Spleen (tissue), 11 donors: ENCODE data around the gene RPL27. TPM values are rescaled to one million over a fixed set of nuclear protein-coding genes. Genes with fewer than 3 reads are reported as not detected.
"Not testable (repeated sequence)": the region's sequence is repeated elsewhere in the genome, so short reads cannot be mapped to it uniquely, and the experiment has no call there.

Experiments
- DNase-seq: peaks from one replicate; pipeline ENCODE4 v3.0.0-alpha.2; 2020
- H3K27ac ChIP-seq, 8 donors: fragments of 200-600 bp; sonication (generic) in 7 of 8; 1 replicate in 4 of 8; 2 replicates in 4 of 8; pipeline versions ENCODE4 v1.5.0 to v1.8.0; 2016 to 2021; ENCODE audit warnings: inconsistent platforms in 4 of 8, mild to moderate bottlenecking in 4 of 8, moderate library complexity in 1 of 8
- H3K27me3 ChIP-seq, 7 donors: fragments of 200-600 bp; sonication (generic) in 6 of 7; replicated peaks in 1 of 7; 1 replicate in 4 of 7; 2 replicates in 3 of 7; pipeline versions ENCODE4 v1.5.0 to v1.8.0; 2016 to 2021; ENCODE audit warnings: inconsistent platforms in 3 of 7, mild to moderate bottlenecking in 1 of 7
- H3K36me3 ChIP-seq, 6 donors: fragments of 200-600 bp; sonication (generic) in 5 of 6; 1 replicate in 4 of 6; 2 replicates in 2 of 6; pipeline versions ENCODE4 v1.5.0 to v1.8.0; 2016 to 2021; ENCODE audit warnings: inconsistent platforms in 2 of 6
- H3K4me1 ChIP-seq, 6 donors: fragments of 200-600 bp; sonication (generic) in 5 of 6; 1 replicate in 3 of 6; 2 replicates in 3 of 6; pipeline versions ENCODE4 v1.5.0 to v1.8.0; 2016 to 2021; ENCODE audit warnings: inconsistent platforms in 3 of 6
- H3K4me3 ChIP-seq, 8 donors: fragments of 200-600 bp; sonication (generic) in 7 of 8; 1 replicate in 4 of 8; 2 replicates in 4 of 8; pipeline versions ENCODE4 v1.5.0 to v1.8.0; 2016 to 2021; ENCODE audit warnings: inconsistent platforms in 4 of 8, mild to moderate bottlenecking in 4 of 8, moderate library complexity in 2 of 8
- H3K9me3 ChIP-seq, 8 donors: fragments of 200-600 bp; sonication (generic) in 7 of 8; 1 replicate in 4 of 8; 2 replicates in 4 of 8; pipeline versions ENCODE4 v1.5.0 to v1.8.0; 2016 to 2021; ENCODE audit warnings: inconsistent platforms in 4 of 8
- POLR2A ChIP-seq, 3 donors: fragments of 450-650 bp; IDR thresholded peaks; one replicate each; pipeline ENCODE4 v1.5.1; 2017; ENCODE audit warnings: antibody characterized with exemption in 3 of 3, mild to moderate bottlenecking in 1 of 3
- POLR2AphosphoS5 ChIP-seq, 3 donors: sonication (generic); formaldehyde crosslinking; IDR thresholded peaks; one replicate each; pipeline ENCODE4 v1.5.1; 2017; ENCODE audit warnings: antibody characterized with exemption in 3 of 3
- WGBS, 5 donors: extraction: QIAGEN DNeasy Blood & Tissue Kit in 3 of 5; methylation state at CpG; one replicate each; pipeline versions ENCODE4 v1.1.5 to v1.1.7; 2013 to 2018; 5-methylcytosine and 5-hydroxymethylcytosine counted together
- intact Hi-C: fragments of 100-400 bp; cut with DNase I; formaldehyde crosslinking; loops from one replicate; pipeline ENCODE4 v1.15.0; 2023; ENCODE audit warnings: low total_unique reads
- polyA plus RNA-seq, 3 donors: library from polyadenylated mRNA; stranded (reverse); fragments of 200-250 nt; gene quantifications; one replicate each; pipeline ENCODE4 v1.2.1, GENCODE V29; 2013
- total RNA-seq, 7 donors: library from RNA; depleted of rRNA in 3 of 7; stranded (reverse); fragments of >200 nt in 3 of 7; fragmentation: NEBNext Ultra II Directional in 4 of 7; extraction: Animal tissue kit (Norgen Biotek cat#: 25700) in 4 of 7; gene quantifications; one replicate each; pipeline versions ENCODE4 v1.1.0 to v1.2.1, GENCODE V29; 2016 to 2021
- TF ChIP-seq, protein P1 (sequence below), 11 experiments: fragments of 200-600 bp in 7 of 11; fragments of 450-650 bp in 4 of 11; sonication (generic) in 4 of 11; IDR thresholded peaks in 8 of 11; conservative IDR thresholded peaks in 3 of 11; 1 replicate in 7 of 11; 2 replicates in 4 of 11; pipeline versions ENCODE4 v1.4.0 to v1.8.0; 2016 to 2021; ENCODE audit warnings: antibody characterized with exemption in 11 of 11, inconsistent platforms in 4 of 11, mild to moderate bottlenecking in 1 of 11
- donor health status: healthy with polysubstance abuse.
- donor health status: DM: no; HTN: no; CAD: no; lungs with moderate emphysema.
- donor health status: DM: no; HTN: no; CAD: no.
- donor health status: Bipolar disorder and iron deficiency.
- donor health status: healthy.
- donor health status: DM: no; HTN: no; CAD: no.
- donor health status: DM: yes; HTN: yes; CAD: no.

RPL27 gene
- total and polyA plus RNA-seq, 10 donors: 702 to 6,357 (median 1,017) TPM

DNA sequence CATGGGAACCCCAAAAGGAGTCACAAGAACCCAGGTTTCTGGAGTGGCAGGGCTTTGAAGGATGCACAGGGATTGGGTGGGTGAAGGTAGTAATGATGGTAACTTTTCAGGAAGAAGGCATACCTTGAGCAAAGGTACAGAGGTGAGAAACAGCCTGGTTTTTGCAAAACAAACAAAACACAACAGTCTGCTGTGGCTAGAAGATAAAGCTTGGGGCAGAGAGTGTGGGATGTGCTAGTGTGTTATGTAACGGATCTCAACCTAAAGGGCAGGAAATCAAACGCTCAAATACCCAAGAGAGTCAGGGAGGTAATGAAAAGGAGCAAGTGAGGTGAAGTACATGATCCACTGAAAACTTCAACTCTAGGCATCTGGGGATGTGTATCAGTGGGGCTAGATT lies 23.0 kb upstream of the RPL27 start:
- Histone ChIP-seq H3K27me3 (no peaks in the 10 kb centered on the region), H3K9me3 (no peaks in the 10 kb centered on the region), H3K36me3 (no peaks in the 10 kb centered on the region), H3K27ac (no peak overlapping the region), H3K4me1 (peaks cover 5 to 13% (median 9%) of the 10 kb centered on the region in 6 donors), H3K4me3 (no peak overlapping the region)
- intact Hi-C loops: no loop called here
- TF ChIP-seq POLR2AphosphoS5 (IDR thresholded peaks at IDR 0.05): no peak
- no peak for TF ChIP-seq POLR2A (IDR thresholded peaks at IDR 0.05)
- TF ChIP-seq, protein P1, sequence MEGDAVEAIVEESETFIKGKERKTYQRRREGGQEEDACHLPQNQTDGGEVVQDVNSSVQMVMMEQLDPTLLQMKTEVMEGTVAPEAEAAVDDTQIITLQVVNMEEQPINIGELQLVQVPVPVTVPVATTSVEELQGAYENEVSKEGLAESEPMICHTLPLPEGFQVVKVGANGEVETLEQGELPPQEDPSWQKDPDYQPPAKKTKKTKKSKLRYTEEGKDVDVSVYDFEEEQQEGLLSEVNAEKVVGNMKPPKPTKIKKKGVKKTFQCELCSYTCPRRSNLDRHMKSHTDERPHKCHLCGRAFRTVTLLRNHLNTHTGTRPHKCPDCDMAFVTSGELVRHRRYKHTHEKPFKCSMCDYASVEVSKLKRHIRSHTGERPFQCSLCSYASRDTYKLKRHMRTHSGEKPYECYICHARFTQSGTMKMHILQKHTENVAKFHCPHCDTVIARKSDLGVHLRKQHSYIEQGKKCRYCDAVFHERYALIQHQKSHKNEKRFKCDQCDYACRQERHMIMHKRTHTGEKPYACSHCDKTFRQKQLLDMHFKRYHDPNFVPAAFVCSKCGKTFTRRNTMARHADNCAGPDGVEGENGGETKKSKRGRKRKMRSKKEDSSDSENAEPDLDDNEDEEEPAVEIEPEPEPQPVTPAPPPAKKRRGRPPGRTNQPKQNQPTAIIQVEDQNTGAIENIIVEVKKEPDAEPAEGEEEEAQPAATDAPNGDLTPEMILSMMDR (IDR thresholded peaks at IDR 0.05 in 8 of 11, conservative IDR thresholded peaks at IDR 0.05 in 3 of 11): no peak
- WGBS, 5 donors: 18 to 37% (median 31%) methylated on average over 2 of the region's 2 CpGs
- DNase-seq: no peak

DNA sequence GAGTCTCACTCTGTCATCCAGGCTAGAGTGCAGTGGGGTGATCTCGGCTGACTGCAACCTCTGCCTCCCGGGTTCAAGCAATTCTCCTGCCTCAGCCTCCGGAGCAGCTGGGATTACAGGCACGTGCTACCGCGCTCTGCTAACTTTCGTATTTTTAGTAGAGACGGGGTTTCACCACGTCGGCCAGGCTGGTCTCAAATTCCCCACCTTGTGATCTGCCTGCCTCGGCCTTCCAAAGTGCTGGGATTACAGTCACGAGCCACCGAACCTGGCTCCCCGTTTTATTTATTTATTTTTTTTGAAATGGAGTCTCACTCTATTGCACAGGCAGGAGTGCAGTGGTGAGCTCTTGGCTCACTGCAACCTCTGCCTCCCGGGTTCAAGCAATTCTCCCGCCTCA lies 22.5 kb upstream of the RPL27 start:
- H3K27me3 ChIP-seq, intact Hi-C loops, H3K36me3 ChIP-seq, H3K9me3 ChIP-seq, H3K4me3 ChIP-seq, DNase-seq, H3K27ac ChIP-seq: not testable (repeated sequence)
- H3K4me1 ChIP-seq: peaks cover 5 to 13% (median 9%) of the 10 kb centered on the region in 6 donors
- 84 to 92% (median 89%) methylated on average over 16 of the region's 16 CpGs for WGBS, 5 donors

DNA sequence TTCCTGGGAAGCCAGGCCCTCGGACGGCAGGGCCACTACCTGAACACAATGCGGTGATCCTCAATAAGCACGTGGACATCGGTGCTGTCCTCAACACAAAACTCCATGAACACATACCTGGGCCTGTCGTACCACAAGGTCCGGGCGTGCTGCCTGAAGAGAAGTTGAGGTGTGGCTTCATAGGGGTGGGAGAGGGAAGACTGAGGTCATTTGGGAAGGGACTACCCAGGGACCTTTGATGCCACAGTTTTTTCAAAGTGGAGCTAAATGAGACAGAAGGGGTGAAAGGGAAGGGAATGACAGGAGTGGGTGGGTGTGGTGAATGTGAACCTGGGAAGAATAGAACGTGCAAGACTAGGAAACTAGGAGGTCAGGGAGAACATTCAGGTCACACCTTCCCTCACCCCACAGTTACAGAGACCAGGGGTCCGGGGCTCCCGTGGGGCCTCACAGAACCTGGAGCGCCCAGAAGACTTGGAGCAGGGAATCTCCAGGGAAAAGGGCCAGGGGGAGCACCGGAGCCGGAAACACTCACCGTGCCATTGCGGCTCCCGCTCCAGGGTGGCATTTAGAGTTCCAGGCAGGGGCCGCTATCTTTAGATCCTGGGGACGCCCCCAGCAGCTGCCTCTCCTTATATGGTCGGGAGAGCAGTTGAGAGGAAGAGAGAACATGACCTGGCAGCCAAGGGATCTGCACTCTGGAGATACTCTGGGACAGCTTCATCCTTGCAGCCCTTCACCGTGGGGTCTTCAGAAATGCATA lies 18.5 kb upstream of the RPL27 start, which contains the start of gene PTGES3L:
PTGES3L (minus strand) TSS at position 570 of the 763 bp plus-strand sequence; CDS start at position 543, 27 bp downstream.
- WGBS, 5 donors: 34 to 38% (median 36%) methylated on average over 21 of the region's 21 CpGs
- Histone ChIP-seq H3K4me3 (peak within 1 kb of the TSS; percentile 81 to 100 (median 97)), H3K36me3 (peaks cover 0 to 19% (median 0%) of the 10 kb centered on the region in 6 donors), H3K9me3 (no peaks in the 10 kb centered on the region), H3K27me3 (no peaks in the 10 kb centered on the region), H3K27ac (peak within 1 kb of the TSS; percentile 76 to 96 (median 91)), H3K4me1 (peaks cover 22 to 53% (median 44%) of the 10 kb centered on the region in 6 donors)
- intact Hi-C loops: no loop called here
- peak; percentile 80 for DNase-seq
- TF ChIP-seq POLR2AphosphoS5 (IDR thresholded peaks at IDR 0.05) (no peak), POLR2A (IDR thresholded peaks at IDR 0.05) (no peak)
- TF ChIP-seq, protein P1 (IDR thresholded peaks at IDR 0.05 in 8 of 11, conservative IDR thresholded peaks at IDR 0.05 in 3 of 11): no peak

DNA sequence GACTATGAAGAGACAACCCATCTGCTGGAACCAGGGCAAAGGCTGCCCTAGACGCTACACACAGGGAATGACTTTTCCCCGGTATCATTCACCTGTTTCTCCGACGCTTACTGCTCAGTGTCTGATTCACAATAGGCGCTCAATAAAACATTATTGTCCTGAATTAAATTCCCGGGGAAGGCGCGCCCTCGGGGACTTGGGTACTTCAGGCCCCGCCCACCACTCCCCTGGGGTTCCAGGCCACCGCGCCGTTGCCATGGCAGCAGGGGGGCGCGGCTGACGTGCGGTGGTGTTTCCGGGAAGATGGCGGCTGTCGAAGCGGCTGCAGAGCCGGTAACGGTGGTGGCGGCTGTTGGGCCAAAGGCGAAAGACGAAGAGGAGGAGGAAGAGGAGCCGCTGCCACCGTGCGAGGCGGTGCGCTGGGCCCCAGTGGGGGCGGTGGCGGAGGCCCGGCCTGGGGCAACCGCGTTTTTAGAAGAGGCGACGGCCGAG lies 17.9 kb upstream of the RPL27 start, which contains the start of gene RUNDC1:
RUNDC1 (plus strand) TSS at position 292 of the 492 bp plus-strand sequence; CDS start at position 304, 12 bp downstream.
- Histone ChIP-seq H3K27ac (peak within 1 kb of the TSS; percentile 76 to 96 (median 91)), H3K4me1 (peaks cover 22 to 59% (median 48%) of the 10 kb centered on the region in 6 donors), H3K27me3 (no peaks in the 10 kb centered on the region), H3K4me3 (peak within 1 kb of the TSS; percentile 81 to 100 (median 97)), H3K9me3 (no peaks in the 10 kb centered on the region), H3K36me3 (peaks cover 0 to 24% (median 0%) of the 10 kb centered on the region in 6 donors)
- intact Hi-C loops: no loop called here
- 0 to 1% (median 0%) methylated on average over 15 to 39 of the region's 39 CpGs for WGBS, 5 donors
- peak; percentile 98 for DNase-seq
- TF ChIP-seq POLR2AphosphoS5 (IDR thresholded peaks at IDR 0.05): peak; percentile 91 to 94 (median 92)
- TF ChIP-seq, protein P1 (IDR thresholded peaks at IDR 0.05 in 8 of 11, conservative IDR thresholded peaks at IDR 0.05 in 3 of 11): no peak
- peak in 2 of 3 donors; percentile 27 to 40 for TF ChIP-seq POLR2A (IDR thresholded peaks at IDR 0.05)
